OCI-LY1 (cell line): ENCODE results near the gene RADIL.

ENCODE experiments used
- H2AFZ ChIP-seq: fragments of 200-600 bp; sonication (generic), shearing (Covaris generic); 2 replicates; pipeline ENCODE4 v1.6.0; 2014; ENCODE audit warnings: antibody characterized with exemption, mild to moderate bottlenecking, low read length
- H3F3A ChIP-seq: fragments of 200-600 bp; sonication (generic), shearing (Covaris generic); 2 replicates; pipeline ENCODE4 v1.6.0; 2014; ENCODE audit warnings: mild to moderate bottlenecking, antibody characterized with exemption, low read length, moderate library complexity; ENCODE audit not compliant: insufficient read depth
- H3K27ac ChIP-seq: fragments of 200-600 bp; sonication (generic); 2 replicates; pipeline ENCODE4 v1.5.1; 2014; ENCODE audit warnings: low read length, mixed run types, mild to moderate bottlenecking, low read depth; ENCODE audit not compliant: poor library complexity, severe bottlenecking
- H3K27me3 ChIP-seq: fragments of 200-600 bp; sonication (generic); 2 replicates; pipeline ENCODE4 v1.6.0; 2014; ENCODE audit warnings: antibody characterized with exemption, mild to moderate bottlenecking, low read length, moderate library complexity; ENCODE audit not compliant: insufficient read depth
- H3K36me3 ChIP-seq: fragments of 200-600 bp; sonication (generic); 2 replicates; pipeline ENCODE4 v1.6.1; 2014; ENCODE audit warnings: mild to moderate bottlenecking, antibody characterized with exemption, low read length, moderate library complexity, mixed read lengths; ENCODE audit not compliant: insufficient read depth
- H3K4me1 ChIP-seq: fragments of 200-600 bp; sonication (generic); 2 replicates; pipeline ENCODE4 v1.5.1; 2014; ENCODE audit warnings: mild to moderate bottlenecking, low read length, moderate library complexity; ENCODE audit not compliant: insufficient read depth, severe bottlenecking
- H3K4me2 ChIP-seq: fragments of 200-600 bp; sonication (generic), shearing (Covaris generic); 2 replicates; pipeline ENCODE4 v1.6.1; 2014; ENCODE audit warnings: low read length
- H3K4me3 ChIP-seq: fragments of 200-600 bp; sonication (generic); 2 replicates; pipeline ENCODE4 v1.5.1; 2014; ENCODE audit warnings: low read length, low read depth, mild to moderate bottlenecking, mixed read lengths; ENCODE audit not compliant: poor library complexity, severe bottlenecking
- H3K79me2 ChIP-seq: fragments of 200-600 bp; shearing (Covaris generic); 2 replicates; pipeline ENCODE4 v1.6.1; 2016; ENCODE audit warnings: mixed run types, low read length, mixed read lengths; ENCODE audit not compliant: insufficient read depth
- H3K9ac ChIP-seq: fragments of 200-600 bp; sonication (generic), shearing (Covaris generic); 2 replicates; pipeline ENCODE4 v1.6.1; 2014; ENCODE audit warnings: mild to moderate bottlenecking, low read length, mixed read lengths
- H3K9me2 ChIP-seq: fragments of 200-600 bp; sonication (generic), shearing (Covaris generic); 2 replicates; pipeline ENCODE4 v1.6.1; 2014; ENCODE audit warnings: low read depth, mild to moderate bottlenecking, low read length, mixed read lengths
- H3K9me3 ChIP-seq: fragments of 200-600 bp; shearing (Covaris generic); 2 replicates; pipeline ENCODE4 v1.6.1; 2014; ENCODE audit warnings: low read length, mixed read lengths
- H4K20me1 ChIP-seq: fragments of 200-600 bp; sonication (generic), shearing (Covaris generic); 2 replicates; pipeline ENCODE4 v1.6.0; 2016; ENCODE audit warnings: mild to moderate bottlenecking, low read length; ENCODE audit not compliant: insufficient read depth
- CTCF ChIP-seq: fragments of 200-600 bp; sonication (generic), shearing (Covaris generic); IDR thresholded peaks from 2 replicates; pipeline ENCODE4 v1.5.1; 2017; ENCODE audit warnings: mild to moderate bottlenecking, antibody characterized with exemption, low read length, moderate library complexity, mixed read lengths
- EZH2 ChIP-seq: fragments of 200-600 bp; sonication (generic), shearing (Covaris generic); IDR thresholded peaks from 2 replicates; pipeline ENCODE4 v1.8.0; 2017; ENCODE audit warnings: borderline replicate concordance, mixed run types, mild to moderate bottlenecking, antibody characterized with exemption, low read length, moderate library complexity, mixed read lengths

Gene RADIL

GRCh38 chr7:4783292-4783652 lies 100.2 kb downstream of the RADIL start:
- H3K9ac ChIP-seq = no peak overlapping the region
- TF ChIP-seq CTCF (no peak), EZH2 (no peak)
- H3K4me1 ChIP-seq = no peaks in the 10 kb centered on the region
- no peaks in the 10 kb centered on the region for H3K9me3 ChIP-seq
- no peaks in the 10 kb centered on the region for H3F3A ChIP-seq
- no peak overlapping the region for H3K4me2 ChIP-seq
- no peaks in the 10 kb centered on the region for H3K79me2 ChIP-seq
- H3K36me3 ChIP-seq = peaks cover 52% of the 10 kb centered on the region
- H3K27ac ChIP-seq = no peak overlapping the region
- no peaks in the 10 kb centered on the region for H3K27me3 ChIP-seq
- no peaks in the 10 kb centered on the region for H4K20me1 ChIP-seq
- H2AFZ ChIP-seq = no peak overlapping the region
- no peak overlapping the region for H3K4me3 ChIP-seq
- no peaks in the 10 kb centered on the region for H3K9me2 ChIP-seq

- no peaks in the 10 kb centered on the region for H3F3A ChIP-seq
- H3K27ac ChIP-seq = no peak overlapping the region
- no peaks in the 10 kb centered on the region for H3K79me2 ChIP-seq
- H3K4me2 ChIP-seq = no peak overlapping the region
- H2AFZ ChIP-seq = no peak overlapping the region
- TF ChIP-seq EZH2 = no peak
- no peak for TF ChIP-seq CTCF
- peaks cover 45% of the 10 kb centered on the region for H3K36me3 ChIP-seq
- H3K9ac ChIP-seq = no peak overlapping the region
- no peaks in the 10 kb centered on the region for H3K9me3 ChIP-seq
- no peaks in the 10 kb centered on the region for H4K20me1 ChIP-seq
- H3K4me3 ChIP-seq = no peak overlapping the region
- no peaks in the 10 kb centered on the region for H3K27me3 ChIP-seq
- no peaks in the 10 kb centered on the region for H3K4me1 ChIP-seq
- no peaks in the 10 kb centered on the region for H3K9me2 ChIP-seq
These were observed 100.9 kb downstream of the RADIL start for GRCh38 chr7:4782333-4783291.

GRCh38 chr7:4781366-4782069 lies 102.0 kb downstream of the RADIL start:
- Histone ChIP-seq H3K4me1 (peaks cover 3% of the 10 kb centered on the region), H3K9me2 (no peaks in the 10 kb centered on the region), H3K79me2 (no peaks in the 10 kb centered on the region), H3F3A (no peaks in the 10 kb centered on the region), H3K4me3 (no peak overlapping the region), H3K9me3 (no peaks in the 10 kb centered on the region), H3K36me3 (peaks cover 42% of the 10 kb centered on the region), H3K27me3 (no peaks in the 10 kb centered on the region), H4K20me1 (no peaks in the 10 kb centered on the region), H2AFZ (no peak overlapping the region), H3K9ac (no peak overlapping the region), H3K27ac (no peak overlapping the region), H3K4me2 (no peak overlapping the region)
- TF ChIP-seq CTCF (no peak), EZH2 (no peak)
